Measurements from ENCODE around the gene IQSEC3. TPM values are rescaled to one million over a fixed set of nuclear protein-coding genes. Genes with fewer than 3 reads are reported as not detected.
"Not testable (repeated sequence)": the region's sequence is repeated elsewhere in the genome, so short reads cannot be mapped to it uniquely, and the experiment has no call there.

The IQSEC3 gene
- polyA plus RNA-seq, 1 donor: 2.7 TPM

DNA sequence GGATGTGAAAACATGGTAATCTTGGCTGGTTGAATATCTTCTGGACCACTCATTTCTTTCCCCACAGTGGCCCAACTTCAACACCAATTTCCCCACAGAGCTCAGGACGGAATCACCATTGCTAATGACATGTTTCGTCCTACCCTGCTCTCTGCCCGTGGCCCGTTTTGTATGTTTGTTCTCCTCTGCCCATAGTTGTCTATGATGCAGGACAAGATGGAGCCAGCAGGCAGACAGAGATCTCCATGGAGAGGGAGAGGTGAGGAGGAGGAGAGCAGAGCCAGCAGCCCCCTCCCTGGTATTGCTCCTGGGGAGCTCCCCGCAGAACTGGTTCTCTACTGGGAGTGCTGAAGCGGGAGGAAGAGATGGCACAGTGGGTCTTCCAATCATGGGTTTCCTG lies 3.1 kb downstream of the IQSEC3 start:
- no CpG with 5 or more reads among the region's 6 CpGs for WGBS (ENCODE audit: insufficient coverage, low lambda C conversion rate)
- not testable (repeated sequence) for H3K4me1 ChIP-seq (ENCODE audit: control insufficient read depth, insufficient read depth, low read length); H3K9me3 ChIP-seq (ENCODE audit: control insufficient read depth, low read depth, low read length); H3K4me3 ChIP-seq (ENCODE audit: low read length); H3K36me3 ChIP-seq (ENCODE audit: control insufficient read depth, insufficient read depth, low read length); H3K27ac ChIP-seq (ENCODE audit: low read length); DNase-seq
- H3K27me3 ChIP-seq (ENCODE audit: control insufficient read depth, insufficient read depth, low read length): peaks cover 11% of the 10 kb centered on the region

DNA sequence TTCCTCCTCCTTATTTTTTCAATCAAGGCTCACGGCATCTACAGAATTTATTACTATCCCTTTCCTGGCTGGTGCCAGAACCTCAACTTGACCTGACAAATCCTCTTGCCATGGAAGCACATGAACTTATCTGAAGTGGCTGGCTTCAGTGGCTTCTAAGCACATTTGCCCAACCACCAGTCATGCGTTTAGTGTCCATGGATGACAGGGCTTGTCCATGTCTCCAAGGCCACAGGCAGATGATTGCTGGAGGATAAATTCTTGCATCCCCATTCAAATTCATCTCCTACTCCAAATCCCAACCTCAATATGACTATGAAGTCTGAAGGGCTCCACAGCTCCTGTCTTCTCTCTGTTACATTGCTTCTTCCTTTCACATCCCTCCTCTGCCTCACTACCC lies 4.0 kb downstream of the IQSEC3 start:
- not testable (repeated sequence) for H3K27me3 ChIP-seq (ENCODE audit: control insufficient read depth, insufficient read depth, low read length); DNase-seq; H3K4me1 ChIP-seq (ENCODE audit: control insufficient read depth, insufficient read depth, low read length); H3K9me3 ChIP-seq (ENCODE audit: control insufficient read depth, low read depth, low read length); H3K27ac ChIP-seq (ENCODE audit: low read length); H3K36me3 ChIP-seq (ENCODE audit: control insufficient read depth, insufficient read depth, low read length); H3K4me3 ChIP-seq (ENCODE audit: low read length)
- 86% methylated on average over 1 of the region's 2 CpGs for WGBS (ENCODE audit: insufficient coverage, low lambda C conversion rate)

DNA sequence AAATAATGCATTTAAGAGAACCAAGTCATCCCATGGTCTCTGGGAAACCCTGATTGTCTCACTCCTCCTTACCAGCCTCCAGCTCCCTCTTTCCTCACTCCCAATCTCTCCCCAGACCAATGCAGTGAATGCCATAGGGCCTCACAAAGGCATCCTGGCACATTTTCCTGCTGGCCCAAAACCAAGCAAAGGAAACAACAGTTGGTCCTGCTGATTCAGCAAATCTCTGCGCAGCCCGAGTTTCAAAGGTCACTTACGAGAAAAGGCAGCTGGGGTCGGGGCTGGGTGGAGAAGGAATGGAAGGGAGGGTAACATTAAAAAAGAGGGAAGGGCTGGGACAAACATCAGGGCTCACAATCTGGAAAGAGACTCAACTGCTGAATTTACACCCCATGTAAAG lies 5.5 kb downstream of the IQSEC3 start:
- not testable (repeated sequence) for H3K4me3 ChIP-seq (ENCODE audit: low read length); H3K36me3 ChIP-seq (ENCODE audit: control insufficient read depth, insufficient read depth, low read length); DNase-seq; H3K4me1 ChIP-seq (ENCODE audit: control insufficient read depth, insufficient read depth, low read length); H3K9me3 ChIP-seq (ENCODE audit: control insufficient read depth, low read depth, low read length); H3K27ac ChIP-seq (ENCODE audit: low read length)
- H3K27me3 ChIP-seq (ENCODE audit: control insufficient read depth, insufficient read depth, low read length): peaks cover 20% of the 10 kb centered on the region
- no CpG with 5 or more reads among the region's 4 CpGs for WGBS (ENCODE audit: insufficient coverage, low lambda C conversion rate)

- H3K4me3 ChIP-seq (ENCODE audit: low read length); DNase-seq; H3K27ac ChIP-seq (ENCODE audit: low read length); H3K36me3 ChIP-seq (ENCODE audit: control insufficient read depth, insufficient read depth, low read length); H3K9me3 ChIP-seq (ENCODE audit: control insufficient read depth, low read depth, low read length); H3K4me1 ChIP-seq (ENCODE audit: control insufficient read depth, insufficient read depth, low read length): not testable (repeated sequence)
- no CpG with 5 or more reads among the region's 8 CpGs for WGBS (ENCODE audit: insufficient coverage, low lambda C conversion rate)
- H3K27me3 ChIP-seq (ENCODE audit: control insufficient read depth, insufficient read depth, low read length): peaks cover 35% of the 10 kb centered on the region
These were observed 8.0 kb downstream of the IQSEC3 start for GRCh38 chr12:74420-75190.

- not testable (repeated sequence) for H3K9me3 ChIP-seq (ENCODE audit: control insufficient read depth, low read depth, low read length); H3K27ac ChIP-seq (ENCODE audit: low read length); H3K4me3 ChIP-seq (ENCODE audit: low read length); H3K4me1 ChIP-seq (ENCODE audit: control insufficient read depth, insufficient read depth, low read length); DNase-seq; H3K36me3 ChIP-seq (ENCODE audit: control insufficient read depth, insufficient read depth, low read length)
- H3K27me3 ChIP-seq (ENCODE audit: control insufficient read depth, insufficient read depth, low read length): peaks cover 39% of the 10 kb centered on the region
- no CpG with 5 or more reads among the region's 5 CpGs for WGBS (ENCODE audit: insufficient coverage, low lambda C conversion rate)
These were observed 9.0 kb downstream of the IQSEC3 start for GRCh38 chr12:75541-75940.

- DNase-seq; H3K9me3 ChIP-seq (ENCODE audit: control insufficient read depth, low read depth, low read length); H3K4me3 ChIP-seq (ENCODE audit: low read length); H3K36me3 ChIP-seq (ENCODE audit: control insufficient read depth, insufficient read depth, low read length); H3K4me1 ChIP-seq (ENCODE audit: control insufficient read depth, insufficient read depth, low read length); H3K27ac ChIP-seq (ENCODE audit: low read length): not testable (repeated sequence)
- peaks cover 44% of the 10 kb centered on the region for H3K27me3 ChIP-seq (ENCODE audit: control insufficient read depth, insufficient read depth, low read length)
- WGBS (ENCODE audit: insufficient coverage, low lambda C conversion rate): 90% methylated on average over 2 of the region's 10 CpGs
These were observed 9.5 kb downstream of the IQSEC3 start for GRCh38 chr12:76102-76501.

DNA sequence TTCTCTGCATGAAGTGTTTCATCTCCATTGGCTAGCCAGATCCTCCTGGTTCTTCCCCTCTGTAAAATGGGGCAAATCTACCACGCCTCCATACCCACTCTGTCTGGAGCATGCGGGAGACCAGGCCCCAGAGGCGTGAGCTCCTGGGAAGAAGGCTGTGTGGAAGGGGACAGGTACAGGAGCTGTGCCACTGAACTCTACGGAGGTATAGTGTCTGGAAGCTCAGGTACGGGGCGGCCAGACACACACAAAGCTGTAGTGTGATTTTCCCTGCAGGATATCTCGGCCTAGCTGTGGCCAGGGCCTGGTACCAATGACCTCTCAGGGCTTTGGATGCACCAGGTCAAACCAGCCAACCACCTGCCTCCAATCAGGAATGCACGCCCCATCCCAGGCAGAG lies 10.0 kb downstream of the IQSEC3 start:
- H3K9me3 ChIP-seq (ENCODE audit: control insufficient read depth, low read depth, low read length); H3K4me1 ChIP-seq (ENCODE audit: control insufficient read depth, insufficient read depth, low read length); H3K4me3 ChIP-seq (ENCODE audit: low read length); H3K36me3 ChIP-seq (ENCODE audit: control insufficient read depth, insufficient read depth, low read length); H3K27ac ChIP-seq (ENCODE audit: low read length); DNase-seq: not testable (repeated sequence)
- no CpG with 5 or more reads among the region's 8 CpGs for WGBS (ENCODE audit: insufficient coverage, low lambda C conversion rate)
- H3K27me3 ChIP-seq (ENCODE audit: control insufficient read depth, insufficient read depth, low read length): peaks cover 49% of the 10 kb centered on the region

DNA sequence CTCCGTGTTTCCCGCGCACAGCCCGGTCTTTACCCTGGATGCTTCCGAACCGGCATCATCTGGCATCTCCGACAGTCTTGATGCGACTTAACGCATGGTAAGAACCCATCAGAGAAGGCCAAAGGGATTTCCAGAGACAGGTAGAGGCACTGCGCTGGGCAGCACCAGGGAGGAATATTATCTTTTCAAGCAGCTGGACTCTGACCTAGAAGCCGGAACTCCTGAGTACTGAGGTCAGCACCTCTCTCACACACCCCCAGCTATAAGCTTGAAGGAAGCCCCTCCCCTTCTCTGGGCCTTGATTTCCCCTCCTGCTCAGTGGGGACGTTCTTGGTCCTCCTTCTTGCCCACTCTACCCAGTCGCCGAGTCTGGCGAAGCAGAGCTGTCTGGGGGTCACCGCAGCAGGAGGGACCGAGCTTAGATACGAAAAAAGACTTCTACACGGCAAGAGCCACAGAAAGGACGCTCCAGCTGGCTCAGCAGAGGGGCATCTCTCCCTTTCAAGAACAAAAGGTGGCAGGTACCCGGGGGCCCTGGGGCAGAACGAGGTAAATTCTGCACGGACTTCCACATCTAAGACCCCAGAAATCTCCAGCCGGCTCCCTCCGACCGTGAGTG lies 10.6 kb downstream of the IQSEC3 start:
- WGBS (ENCODE audit: insufficient coverage, low lambda C conversion rate): no CpG with 5 or more reads among the region's 26 CpGs

GRCh38 chr12:77769-78383 lies 11.3 kb downstream of the IQSEC3 start:
- peaks cover 55% of the 10 kb centered on the region for H3K27me3 ChIP-seq (ENCODE audit: control insufficient read depth, insufficient read depth, low read length)
- not testable (repeated sequence) for H3K36me3 ChIP-seq (ENCODE audit: control insufficient read depth, insufficient read depth, low read length); H3K4me3 ChIP-seq (ENCODE audit: low read length); DNase-seq; H3K4me1 ChIP-seq (ENCODE audit: control insufficient read depth, insufficient read depth, low read length); H3K9me3 ChIP-seq (ENCODE audit: control insufficient read depth, low read depth, low read length); H3K27ac ChIP-seq (ENCODE audit: low read length)
- no CpG with 5 or more reads among the region's 82 CpGs for WGBS (ENCODE audit: insufficient coverage, low lambda C conversion rate)

More for the DNA sequence above, 10.6 kb downstream of the IQSEC3 start:
- peaks cover 52% of the 10 kb centered on the region for H3K27me3 ChIP-seq (ENCODE audit: control insufficient read depth, insufficient read depth, low read length)
- DNase-seq; H3K27ac ChIP-seq (ENCODE audit: low read length); H3K36me3 ChIP-seq (ENCODE audit: control insufficient read depth, insufficient read depth, low read length); H3K4me3 ChIP-seq (ENCODE audit: low read length); H3K4me1 ChIP-seq (ENCODE audit: control insufficient read depth, insufficient read depth, low read length); H3K9me3 ChIP-seq (ENCODE audit: control insufficient read depth, low read depth, low read length): not testable (repeated sequence)

DNA sequence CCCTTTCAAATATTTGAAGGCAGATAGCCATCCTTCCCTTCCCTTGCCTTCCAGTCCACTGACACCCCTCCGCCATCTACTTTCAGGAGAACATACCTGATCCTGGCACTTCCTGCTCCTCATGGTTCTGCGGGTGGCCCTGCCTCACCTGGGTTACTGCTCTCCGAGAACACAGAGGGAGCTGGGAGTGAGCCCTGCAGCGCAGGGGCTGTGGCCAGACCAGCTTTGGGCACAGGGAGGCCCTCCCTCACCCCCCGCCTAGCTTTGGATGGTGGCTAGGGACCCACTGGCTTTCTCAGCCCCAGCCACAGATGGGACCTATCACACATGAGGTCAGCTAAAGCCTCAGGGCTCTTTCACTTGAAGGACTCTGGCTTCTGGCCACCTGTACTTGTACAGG lies 12.4 kb downstream of the IQSEC3 start:
- Histone ChIP-seq H3K9me3 (ENCODE audit: control insufficient read depth, low read depth, low read length) (no peaks in the 10 kb centered on the region), H3K27ac (ENCODE audit: low read length) (no peak overlapping the region), H3K36me3 (ENCODE audit: control insufficient read depth, insufficient read depth, low read length) (no peaks in the 10 kb centered on the region), H3K4me1 (ENCODE audit: control insufficient read depth, insufficient read depth, low read length) (no peaks in the 10 kb centered on the region), H3K4me3 (ENCODE audit: low read length) (no peak overlapping the region), H3K27me3 (ENCODE audit: control insufficient read depth, insufficient read depth, low read length) (peaks cover 57% of the 10 kb centered on the region)
- no peak for DNase-seq
- no CpG with 5 or more reads among the region's 5 CpGs for WGBS (ENCODE audit: insufficient coverage, low lambda C conversion rate)
